HCT116 (cell line): ENCODE data around the gene SCRN2. TPM values are rescaled to one million over a fixed set of nuclear protein-coding genes. Genes with fewer than 3 reads are reported as not detected.
A peak's percentile ranks its signal among the peaks of the same experiment; 100 is the strongest.

Experiments used
- ATAC-seq: fragments of 200-7000 bp; cut with Tn5 transposase; 2 replicates; pipeline ENCODE4 v1.9.1; 2020; ENCODE audit warnings: mild to moderate bottlenecking, moderate library complexity
- BruUV-seq: library from RNA; stranded (reverse); fragments of 400-500 nt; replicated peaks from 2 replicates; lab custom pipeline; 2021; lab: Mats Ljungman, UMichigan
- CTCF ChIA-PET: fragments of 300-600 bp; sonication (Branson Sonifier 250); formaldehyde crosslinking; loops from one replicate; lab custom pipeline; 2021; ENCODE audit warnings: antibody characterized with exemption; lab: Charles Lee
- POLR2A ChIA-PET: fragments of 300-600, 350-600 bp; sonication (Branson Sonifier 250); formaldehyde crosslinking; loops from one replicate; lab custom pipeline; 2021; ENCODE audit warnings: antibody characterized with exemption; lab: Charles Lee
- RAD21 ChIA-PET, 2 experiments: fragments of 300-600 bp; sonication (Branson Sonifier 250); formaldehyde crosslinking; loops; one replicate each; lab custom pipeline; 2023; ENCODE audit warnings: low total read pairs in 2 of 2; ENCODE audit not compliant: uncharacterized antibody in 2 of 2, unreplicated experiment in 2 of 2, low non-redundant PET in 1 of 2; lab: Charles Lee
- DNase-seq: peaks from one replicate; pipeline ENCODE4 v3.0.0-alpha.2; 2010; ENCODE audit warnings: low read depth, low spot score
- H2AFZ ChIP-seq: fragments of 200-600 bp; shearing (Covaris generic), sonication (generic); 2 replicates; pipeline ENCODE4 v1.6.1; 2017; ENCODE audit warnings: low read depth, mixed run types, mixed read lengths, antibody characterized with exemption, low read length; ENCODE audit not compliant: poor library complexity, severe bottlenecking
- H3K27ac ChIP-seq: 2 replicates; pipeline ENCODE4 v1.5.1; 2012; ENCODE audit warnings: low read depth, low read length
- H3K27me3 ChIP-seq: fragments of 200-600 bp; sonication (generic); 2 replicates; pipeline ENCODE4 v1.6.1; 2016; ENCODE audit warnings: mixed run types, low read length, mixed read lengths; ENCODE audit not compliant: insufficient read depth
- H3K36me3 ChIP-seq, 2 experiments: fragments of 200-500 bp in 1 of 2; fragments of 200-600 bp in 1 of 2; sonication (Bioruptor generic) in 1 of 2; sonication (generic) in 1 of 2; 2 replicates each; pipeline versions ENCODE4 v1.5.1 to v1.6.1; 2014 to 2016; ENCODE audit warnings: low read length in 2 of 2, inconsistent platforms in 1 of 2, mixed read lengths in 1 of 2, mixed run types in 1 of 2; ENCODE audit not compliant: insufficient read depth in 2 of 2, control insufficient read depth in 1 of 2
- H3K4me1 ChIP-seq, 2 experiments: fragments of 200-600 bp in 1 of 2; sonication (generic) in 1 of 2; 2 replicates each; pipeline versions ENCODE4 v1.5.1 to v1.6.1; 2012 to 2017; ENCODE audit warnings: low read length in 2 of 2, inconsistent platforms in 1 of 2, mild to moderate bottlenecking in 1 of 2, mixed read lengths in 1 of 2, mixed run types in 1 of 2, moderate library complexity in 1 of 2; ENCODE audit not compliant: insufficient read depth in 2 of 2, control insufficient read depth in 1 of 2
- H3K4me2 ChIP-seq: fragments of 200-600 bp; sonication (generic); 2 replicates; pipeline ENCODE4 v1.6.1; 2017; ENCODE audit warnings: mixed run types, low read length, mixed read lengths
- H3K4me3 ChIP-seq, 2 experiments: fragments of 200-600 bp in 1 of 2; sonication (generic) in 1 of 2; replicated peaks in 1 of 2; 2 replicates each; pipeline ENCODE4 v1.5.1; 2011 to 2016; ENCODE audit warnings: low read length in 2 of 2, control low read depth in 1 of 2, low read depth in 1 of 2, mild to moderate bottlenecking in 1 of 2, mixed read lengths in 1 of 2, mixed run types in 1 of 2
- H3K79me2 ChIP-seq: fragments of 200-600 bp; sonication (generic); 2 replicates; pipeline ENCODE4 v1.6.1; 2017; ENCODE audit warnings: mild to moderate bottlenecking, mixed run types, low read length, moderate library complexity, mixed read lengths; ENCODE audit not compliant: insufficient read depth
- H3K9ac ChIP-seq: fragments of 200-600 bp; sonication (generic); 2 replicates; pipeline ENCODE4 v1.6.1; 2016; ENCODE audit warnings: low read length, mixed read lengths
- H3K9me2 ChIP-seq: fragments of 200-600 bp; sonication (generic), shearing (Covaris generic); 2 replicates; pipeline ENCODE4 v1.6.1; 2017; ENCODE audit warnings: mixed run types, mild to moderate bottlenecking, moderate library complexity; ENCODE audit not compliant: insufficient read depth
- H3K9me3 ChIP-seq, 2 experiments: fragments of 200-500 bp in 1 of 2; fragments of 200-600 bp in 1 of 2; sonication (Bioruptor generic) in 1 of 2; sonication (generic) in 1 of 2; 2 replicates each; pipeline ENCODE4 v1.6.1; 2014 to 2017; ENCODE audit warnings: low read length in 2 of 2, mixed read lengths in 2 of 2, inconsistent platforms in 1 of 2, low read depth in 1 of 2, mild to moderate bottlenecking in 1 of 2, mixed run types in 1 of 2, moderate library complexity in 1 of 2; ENCODE audit not compliant: control insufficient read depth in 1 of 2, insufficient read depth in 1 of 2
- H4K20me1 ChIP-seq: fragments of 200-600 bp; sonication (generic), shearing (Covaris generic); 2 replicates; pipeline ENCODE4 v1.6.1; 2017; ENCODE audit warnings: mixed run types, mild to moderate bottlenecking, moderate library complexity; ENCODE audit not compliant: insufficient read depth
- EGR1 ChIP-seq: IDR thresholded peaks from 2 replicates; pipeline ENCODE4 v1.6.1; 2012; ENCODE audit warnings: low read depth
- ELF1 ChIP-seq: IDR thresholded peaks from 2 replicates; pipeline ENCODE4 v1.6.1; 2012; ENCODE audit warnings: low read depth, borderline replicate concordance
- EZH2 ChIP-seq: fragments of 200-600 bp; sonication (generic); IDR thresholded peaks from 2 replicates; pipeline ENCODE4 v1.6.1; 2017; ENCODE audit warnings: antibody characterized with exemption, mixed run types
- FOSL1 ChIP-seq: IDR thresholded peaks from 2 replicates; pipeline ENCODE4 v1.6.1; 2012; ENCODE audit warnings: low read depth
- JUND ChIP-seq: IDR thresholded peaks from 2 replicates; pipeline ENCODE4 v1.6.1; 2012
- POLR2A ChIP-seq: IDR thresholded peaks from 2 replicates; pipeline ENCODE4 v1.7.0; 2011; ENCODE audit warnings: borderline replicate concordance; ENCODE audit not compliant: insufficient read depth, insufficient read length; ENCODE audit errors: extremely low read depth
- POLR2AphosphoS5 ChIP-seq: IDR thresholded peaks from 2 replicates; pipeline ENCODE4 v1.6.1; 2011; ENCODE audit warnings: mild to moderate bottlenecking, low read depth, low read length, moderate library complexity
- SP1 ChIP-seq: IDR thresholded peaks from 2 replicates; pipeline ENCODE4 v1.6.1; 2012; ENCODE audit warnings: low read depth
- SRF ChIP-seq: IDR thresholded peaks from 2 replicates; pipeline ENCODE4 v1.6.1; 2012; ENCODE audit warnings: low read depth
- TCF7L2 ChIP-seq: IDR thresholded peaks from 2 replicates; pipeline ENCODE4 v1.7.0; 2011; ENCODE audit warnings: borderline replicate concordance, inconsistent platforms; ENCODE audit not compliant: insufficient read depth, insufficient read length; ENCODE audit errors: extremely low read depth
- YY1 ChIP-seq: IDR thresholded peaks from 2 replicates; pipeline ENCODE4 v1.6.1; 2011; ENCODE audit warnings: low read length, low read depth, moderate library complexity, mild to moderate bottlenecking; ENCODE audit not compliant: insufficient replicate concordance; ENCODE audit errors: extremely low read depth
- ZFX ChIP-seq: fragments of 450-650 bp; IDR thresholded peaks from 2 replicates; pipeline ENCODE4 v1.6.1; 2017
- ZNF274 ChIP-seq: fragments of 200-500 bp; sonication (Bioruptor generic); IDR thresholded peaks from 2 replicates; pipeline ENCODE4 v1.6.1; 2014; ENCODE audit warnings: mild to moderate bottlenecking, low read depth, low read length, inconsistent platforms
- intact Hi-C: fragments of 100-400 bp; cut with micrococcal nuclease; formaldehyde crosslinking; loops from 2 replicates; pipeline ENCODE4 v1.10.0; 2022
- total RNA-seq: library from RNA; stranded (reverse); gene quantifications from one replicate; pipeline ENCODE4 v1.2.1, GENCODE V29; 2021; ENCODE audit not compliant: unreplicated experiment
- TF ChIP-seq, protein P1 (sequence below): IDR thresholded peaks from 2 replicates; pipeline ENCODE4 v1.6.1; 2012
- TF ChIP-seq, protein P2 (sequence below): IDR thresholded peaks from 2 replicates; pipeline ENCODE4 v1.6.1; 2011; ENCODE audit warnings: mild to moderate bottlenecking, low read length, moderate library complexity; ENCODE audit not compliant: insufficient replicate concordance; ENCODE audit errors: extremely low read depth

Gene SCRN2
- total RNA-seq, 1 experiment from 2014 or later: 53.2 TPM

DNA sequence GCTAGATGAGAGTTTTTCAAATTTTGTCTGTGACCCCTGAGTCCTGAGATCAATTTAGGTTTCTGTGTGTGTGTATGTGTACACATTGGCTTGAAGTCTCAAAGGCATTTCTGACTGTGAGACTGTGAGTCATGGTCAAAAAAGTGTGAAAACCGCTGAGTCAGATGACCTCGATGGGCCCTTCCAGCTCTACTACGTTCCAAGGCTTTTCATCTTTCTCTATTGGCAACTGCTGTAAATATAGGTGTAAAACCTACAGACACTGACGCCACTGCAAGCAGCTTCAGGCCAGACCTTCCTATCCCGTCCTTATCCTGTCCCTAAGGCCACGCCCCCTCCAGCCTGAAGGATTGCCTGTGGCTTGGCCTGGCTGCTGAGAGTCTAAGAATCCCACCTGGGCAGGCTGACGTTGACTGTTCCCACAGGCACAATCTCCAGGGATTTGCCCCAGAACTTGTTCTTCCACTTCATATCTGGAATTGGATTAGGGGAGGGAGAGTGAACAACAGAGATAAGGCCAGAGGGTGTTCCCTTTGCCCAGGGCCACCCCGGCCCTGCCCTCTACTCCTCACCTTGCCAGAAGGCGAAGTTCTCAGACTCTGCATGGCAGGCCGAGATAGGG lies 30.8 kb downstream of the SCRN2 start:
- H3K9me2 ChIP-seq: no peaks in the 10 kb centered on the region
- POLR2A ChIA-PET: interaction anchor here (0.9 kb wide), 1 partner anchor 31 kb away, joined by 3 read pairs; the partner anchor contains the start of gene SCRN2
- H4K20me1 ChIP-seq: no peaks in the 10 kb centered on the region
- H3K27me3 ChIP-seq: no peaks in the 10 kb centered on the region
- no TSS peak for BruUV-seq
- H3K4me1 ChIP-seq: peaks cover 25 to 32% of the 10 kb centered on the region in 2 experiments
- H3K9me3 ChIP-seq: no peaks in the 10 kb centered on the region
- DNase-seq (peak; percentile 93), ATAC-seq (peak; percentile 92)
- CTCF ChIA-PET: interaction anchor here (0.7 to 1.0 kb wide), 4 partner anchors 21 to 111 kb away, joined by 3 read pairs; partner anchors contain the start of genes LRRC46, MRPL10 and SCRN2
- TF ChIP-seq FOSL1 (peak; percentile 88), TCF7L2 (peak; percentile 54), EZH2 (no peak), SRF (no peak), JUND (peak; percentile 92), POLR2AphosphoS5 (peak; percentile 35; the same call in 1 of the 2 replicates)
- RAD21 ChIA-PET: no interaction called here
- H3K36me3 ChIP-seq: peaks cover 11% of the 10 kb centered on the region in 2 experiments; a peak in 2 of 4 replicates
- H2AFZ ChIP-seq: no peak overlapping the region
- H3K4me2 ChIP-seq: peak overlapping the region; percentile 54
- peak overlapping the region in 1 of 2 experiments; percentile 7; a peak in 2 of 4 replicates for H3K4me3 ChIP-seq
- H3K27ac ChIP-seq: peak overlapping the region; percentile 53
- intact Hi-C loops: no loop called here
- H3K9ac ChIP-seq: peak overlapping the region; percentile 49
- H3K79me2 ChIP-seq: no peaks in the 10 kb centered on the region

DNA sequence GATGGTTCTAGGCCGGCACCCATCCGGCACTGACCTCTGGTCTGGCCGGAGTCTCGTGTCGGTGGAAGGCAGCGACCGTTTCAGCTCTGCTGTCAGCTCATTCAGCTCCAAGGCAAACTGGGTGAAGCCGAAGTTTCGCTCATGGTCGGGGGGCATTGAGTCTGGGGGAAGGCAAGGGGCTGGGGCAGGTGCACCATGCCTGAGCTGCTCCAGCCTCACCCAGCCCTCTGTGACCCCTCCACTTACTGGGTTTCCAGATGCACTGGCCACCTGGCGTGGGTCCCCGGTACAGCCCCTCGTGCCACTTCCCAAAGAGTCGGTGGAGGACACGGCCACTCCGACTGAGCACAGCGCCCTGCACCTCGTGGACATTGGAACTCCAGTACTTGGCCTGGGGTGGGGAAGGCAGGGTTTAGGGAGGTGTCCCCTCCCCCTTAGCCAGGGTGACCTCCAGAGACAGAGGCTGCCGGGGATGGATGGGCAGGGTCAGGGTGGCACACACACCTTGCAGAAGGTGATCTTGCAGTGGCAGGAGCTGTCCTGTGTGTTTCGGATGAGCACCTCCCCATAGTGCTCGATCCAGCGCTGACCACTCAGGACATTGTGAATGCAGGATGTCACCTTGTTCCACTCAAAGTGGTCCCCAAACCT lies 32.1 kb downstream of the SCRN2 start:
- Histone ChIP-seq H3K9me3 (no peaks in the 10 kb centered on the region), H3K9ac (no peak overlapping the region), H4K20me1 (no peaks in the 10 kb centered on the region), H3K4me1 (peaks cover 25 to 32% of the 10 kb centered on the region in 2 experiments), H2AFZ (no peak overlapping the region), H3K4me3 (no peak overlapping the region), H3K4me2 (no peak overlapping the region), H3K27me3 (no peaks in the 10 kb centered on the region), H3K79me2 (no peaks in the 10 kb centered on the region), H3K27ac (no peak overlapping the region), H3K9me2 (no peaks in the 10 kb centered on the region), H3K36me3 (peaks cover 11% of the 10 kb centered on the region in 2 experiments; a peak in 2 of 4 replicates)
- intact Hi-C loops: no loop called here
- ChIA-PET POLR2A (no interaction called here), CTCF (no interaction called here), RAD21 (no interaction called here)
- no peak for ATAC-seq
- no TSS peak for BruUV-seq
- no peak for DNase-seq
- TF ChIP-seq FOSL1: no peak
- TF ChIP-seq POLR2AphosphoS5: no peak
- no peak for TF ChIP-seq JUND
- no peak for TF ChIP-seq SP1
- TF ChIP-seq, protein P1, sequence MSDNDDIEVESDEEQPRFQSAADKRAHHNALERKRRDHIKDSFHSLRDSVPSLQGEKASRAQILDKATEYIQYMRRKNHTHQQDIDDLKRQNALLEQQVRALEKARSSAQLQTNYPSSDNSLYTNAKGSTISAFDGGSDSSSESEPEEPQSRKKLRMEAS: no peak
- no peak for TF ChIP-seq EGR1
- TF ChIP-seq ELF1: no peak
- TF ChIP-seq ZFX: no peak
- no peak for TF ChIP-seq ZNF274
- no peak for TF ChIP-seq YY1
- TF ChIP-seq, protein P2, sequence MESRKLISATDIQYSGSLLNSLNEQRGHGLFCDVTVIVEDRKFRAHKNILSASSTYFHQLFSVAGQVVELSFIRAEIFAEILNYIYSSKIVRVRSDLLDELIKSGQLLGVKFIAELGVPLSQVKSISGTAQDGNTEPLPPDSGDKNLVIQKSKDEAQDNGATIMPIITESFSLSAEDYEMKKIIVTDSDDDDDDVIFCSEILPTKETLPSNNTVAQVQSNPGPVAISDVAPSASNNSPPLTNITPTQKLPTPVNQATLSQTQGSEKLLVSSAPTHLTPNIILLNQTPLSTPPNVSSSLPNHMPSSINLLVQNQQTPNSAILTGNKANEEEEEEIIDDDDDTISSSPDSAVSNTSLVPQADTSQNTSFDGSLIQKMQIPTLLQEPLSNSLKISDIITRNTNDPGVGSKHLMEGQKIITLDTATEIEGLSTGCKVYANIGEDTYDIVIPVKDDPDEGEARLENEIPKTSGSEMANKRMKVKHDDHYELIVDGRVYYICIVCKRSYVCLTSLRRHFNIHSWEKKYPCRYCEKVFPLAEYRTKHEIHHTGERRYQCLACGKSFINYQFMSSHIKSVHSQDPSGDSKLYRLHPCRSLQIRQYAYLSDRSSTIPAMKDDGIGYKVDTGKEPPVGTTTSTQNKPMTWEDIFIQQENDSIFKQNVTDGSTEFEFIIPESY: no peak
- TF ChIP-seq SRF: no peak
- TF ChIP-seq EZH2: no peak
- TF ChIP-seq POLR2A: no peak
